Activated CD8-positive, alpha-beta T cell treated with anti-CD3 and anti-CD28 coated beads for 36 hours (primary cell): ENCODE results near the gene RGL1. TPM values are rescaled to one million over a fixed set of nuclear protein-coding genes. Genes with fewer than 3 reads are reported as not detected.

ENCODE experiments used
- ATAC-seq: fragments of 200-7000 bp; cut with Tn5 transposase; one replicate; pipeline ENCODE4 v1.10.0; 2021; ENCODE audit warnings: mild to moderate bottlenecking, moderate library complexity
- CTCF ChIA-PET: fragments of 350-600 bp; sonication (Branson Sonifier 250); formaldehyde crosslinking; loops from one replicate; lab custom pipeline; 2021; ENCODE audit warnings: antibody characterized with exemption; lab: Charles Lee
- POLR2A ChIA-PET: fragments of 350-600 bp; sonication (Branson Sonifier 250); formaldehyde crosslinking; loops from one replicate; lab custom pipeline; 2021; ENCODE audit warnings: antibody characterized with exemption; lab: Charles Lee
- DNase-seq: peaks from one replicate; pipeline ENCODE4 v3.0.0-alpha.2; 2020
- H3K27ac Mint-ChIP-seq: one replicate; pipeline ENCODE4 v1.8.0; 2021; ENCODE audit warnings: mild to moderate bottlenecking, mixed read lengths
- H3K27me3 Mint-ChIP-seq: one replicate; pipeline ENCODE4 v1.8.0; 2021; ENCODE audit warnings: mixed read lengths
- H3K36me3 Mint-ChIP-seq: one replicate; pipeline ENCODE4 v1.8.0; 2021; ENCODE audit warnings: low read depth, mixed read lengths
- H3K4me1 Mint-ChIP-seq: one replicate; pipeline ENCODE4 v1.8.0; 2021; ENCODE audit warnings: low read depth, mixed read lengths
- H3K4me3 Mint-ChIP-seq: one replicate; pipeline ENCODE4 v1.8.0; 2021; ENCODE audit warnings: mild to moderate bottlenecking, moderate library complexity, mixed read lengths
- H3K9me3 Mint-ChIP-seq: one replicate; pipeline ENCODE4 v1.8.0; 2021; ENCODE audit warnings: mixed read lengths
- CTCF ChIP-seq: fragments of 200-600 bp; IDR thresholded peaks from one replicate; pipeline ENCODE4 v1.8.0; 2022; ENCODE audit warnings: antibody characterized with exemption, mild to moderate bottlenecking
- intact Hi-C: fragments of 100-400 bp; cut with micrococcal nuclease; formaldehyde crosslinking; loops from one replicate; pipeline ENCODE4 v1.10.0; 2022
- total RNA-seq, 2 experiments: library from RNA; stranded (reverse); gene quantifications; one replicate each; pipeline ENCODE4 v1.2.3, GENCODE V29; 2021

The RGL1 gene
- total RNA-seq, 2 experiments from 2014 or later: 1.2 to 1.3 TPM

GRCh38 chr1:183873642-183874041 is 68.7 kb downstream of the RGL1 start:
- Mint-ChIP-seq H3K27ac (peak overlapping the region; percentile 17), H3K9me3 (no peaks in the 10 kb centered on the region), H3K4me1 (peaks cover 11% of the 10 kb centered on the region), H3K27me3 (no peaks in the 10 kb centered on the region), H3K36me3 (no peaks in the 10 kb centered on the region), H3K4me3 (no peak overlapping the region)
- intact Hi-C loops: no loop called here
- DNase-seq: no peak
- POLR2A ChIA-PET: no interaction called here
- no peak for TF ChIP-seq CTCF
- peak; percentile 53 for ATAC-seq
- CTCF ChIA-PET: no interaction called here

GRCh38 chr1:183876309-183876708 is 71.4 kb downstream of the RGL1 start:
- H3K4me3 Mint-ChIP-seq: no peak overlapping the region
- no peak for DNase-seq
- TF ChIP-seq CTCF: no peak

GRCh38 chr1:183877053-183877720 is 72.3 kb downstream of the RGL1 start:
- ATAC-seq (no peak), DNase-seq (no peak)
- H3K27me3 Mint-ChIP-seq: no peaks in the 10 kb centered on the region
- CTCF ChIA-PET: interaction anchor here (1.1 kb wide), 1 partner anchor 37 kb away, joined by 5 read pairs; no protein-coding TSS in a partner anchor
- no peaks in the 10 kb centered on the region for H3K9me3 Mint-ChIP-seq
- H3K4me3 Mint-ChIP-seq: no peak overlapping the region
- TF ChIP-seq CTCF: no peak
- peaks cover 11% of the 10 kb centered on the region for H3K4me1 Mint-ChIP-seq
- intact Hi-C loops: no loop called here
- H3K36me3 Mint-ChIP-seq: no peaks in the 10 kb centered on the region
- POLR2A ChIA-PET: no interaction called here
- H3K27ac Mint-ChIP-seq: no peak overlapping the region

More at GRCh38 chr1:183876309-183876708, 71.4 kb downstream of the RGL1 start:
- ChIA-PET CTCF (interaction anchor here (1.0 kb wide), 1 partner anchor 191 kb away, joined by 3 read pairs; no protein-coding TSS in a partner anchor), POLR2A (no interaction called here)
- H3K4me1 Mint-ChIP-seq: peaks cover 11% of the 10 kb centered on the region
- H3K9me3 Mint-ChIP-seq: no peaks in the 10 kb centered on the region
- no peaks in the 10 kb centered on the region for H3K27me3 Mint-ChIP-seq
- no peaks in the 10 kb centered on the region for H3K36me3 Mint-ChIP-seq
- H3K27ac Mint-ChIP-seq: no peak overlapping the region
- intact Hi-C loops: no loop called here
- no peak for ATAC-seq

GRCh38 chr1:183879494-183879893 is 74.6 kb downstream of the RGL1 start:
- H3K9me3 Mint-ChIP-seq: no peaks in the 10 kb centered on the region
- peaks cover under 1% of the 10 kb centered on the region for H3K4me1 Mint-ChIP-seq
- no peak for DNase-seq
- TF ChIP-seq CTCF: no peak
- H3K4me3 Mint-ChIP-seq: no peak overlapping the region
- no peak for ATAC-seq
- no peaks in the 10 kb centered on the region for H3K36me3 Mint-ChIP-seq
- intact Hi-C loops: no loop called here
- ChIA-PET POLR2A (no interaction called here), CTCF (no interaction called here)
- peaks cover 1% of the 10 kb centered on the region for H3K27me3 Mint-ChIP-seq
- H3K27ac Mint-ChIP-seq: no peak overlapping the region

- ATAC-seq (no peak), DNase-seq (no peak)
- CTCF ChIA-PET: no interaction called here
- peaks cover 1% of the 10 kb centered on the region for H3K27me3 Mint-ChIP-seq
- no peak for TF ChIP-seq CTCF
- no peaks in the 10 kb centered on the region for H3K4me1 Mint-ChIP-seq
- intact Hi-C loops: no loop called here
- POLR2A ChIA-PET: no interaction called here
- H3K4me3 Mint-ChIP-seq: no peak overlapping the region
- H3K36me3 Mint-ChIP-seq: no peaks in the 10 kb centered on the region
- no peaks in the 10 kb centered on the region for H3K9me3 Mint-ChIP-seq
- H3K27ac Mint-ChIP-seq: no peak overlapping the region
Observed at GRCh38 chr1:183879966-183880365, 75.0 kb downstream of the RGL1 start.
